GM18520 (cell line): Measurements from ENCODE around the gene C11orf24.

Experiments used
- ATAC-seq: cut with Tn5 transposase; IDR thresholded peaks from one replicate; pipeline ENCODE4 v1.9.1; 2021; ENCODE audit not compliant: unreplicated experiment

The C11orf24 gene

DNA sequence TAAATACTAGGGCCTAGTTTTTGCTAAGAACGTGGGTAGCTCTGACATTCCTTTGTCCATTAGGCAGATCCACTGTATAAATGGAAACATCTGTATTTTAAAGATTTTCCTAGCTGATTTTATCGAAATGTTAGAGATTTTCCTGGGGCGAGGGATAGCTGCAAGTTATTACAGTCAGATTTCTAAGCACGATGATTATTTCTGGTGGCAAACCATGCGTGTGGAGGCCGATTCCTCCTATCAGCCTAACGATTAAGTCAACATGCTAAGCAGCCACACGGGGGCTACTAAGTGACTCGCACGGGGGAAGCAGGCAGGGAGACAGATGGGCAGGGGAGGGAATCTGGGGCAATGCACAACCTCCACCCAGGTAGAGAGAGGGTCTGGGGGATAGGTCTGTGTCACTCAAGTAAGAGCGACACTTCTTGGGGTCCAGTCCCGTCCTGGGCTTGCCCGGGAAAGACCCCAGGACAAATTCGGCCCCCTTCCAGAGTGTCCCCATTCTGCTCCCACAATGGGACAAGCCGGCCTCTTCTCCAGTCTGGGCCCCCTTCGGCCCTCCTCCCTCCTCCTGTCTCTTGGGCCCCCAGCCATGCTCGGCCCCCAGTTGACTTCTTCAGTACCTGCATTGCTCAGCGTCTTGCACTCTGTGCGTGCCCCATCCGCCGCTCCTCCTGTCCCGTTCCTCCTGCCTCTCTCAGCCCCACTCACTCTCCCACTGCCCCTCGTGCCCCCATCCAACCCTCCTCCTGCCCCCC is 571 bp downstream of the C11orf24 start:
- no peak for ATAC-seq

GRCh38 chr11:68270196-68271022 is 1.4 kb downstream of the C11orf24 start:
- no peak for ATAC-seq

DNA sequence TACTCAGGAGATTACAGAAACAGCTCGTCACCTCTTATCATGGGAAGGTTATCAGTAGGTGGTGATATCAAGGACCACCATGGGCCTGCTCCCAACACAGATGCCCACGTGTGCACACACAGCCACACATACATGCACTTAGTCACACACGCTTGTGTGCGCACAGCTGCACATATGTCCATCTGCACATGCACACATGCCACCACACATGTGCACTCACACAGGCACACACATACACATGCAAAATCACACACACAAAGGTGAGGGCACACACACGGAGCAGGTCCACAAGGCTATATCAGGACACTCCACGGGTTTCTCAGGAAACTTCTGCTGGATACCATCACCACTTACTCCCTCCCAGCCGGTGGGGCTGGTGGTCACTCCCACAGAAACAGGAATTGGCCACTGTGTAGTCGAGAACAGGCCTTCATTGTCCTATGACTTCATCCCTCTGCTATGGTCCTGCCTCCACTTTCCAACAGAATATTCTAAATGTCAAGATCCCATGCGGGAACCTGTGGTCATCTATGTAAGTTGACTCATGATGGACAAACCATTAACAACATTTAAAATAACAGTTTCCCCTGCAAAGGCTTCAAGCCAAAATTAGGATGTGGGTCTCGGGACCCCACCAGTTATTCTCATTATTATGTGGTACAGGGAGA is 2.2 kb downstream of the C11orf24 start:
- ATAC-seq: no peak

DNA sequence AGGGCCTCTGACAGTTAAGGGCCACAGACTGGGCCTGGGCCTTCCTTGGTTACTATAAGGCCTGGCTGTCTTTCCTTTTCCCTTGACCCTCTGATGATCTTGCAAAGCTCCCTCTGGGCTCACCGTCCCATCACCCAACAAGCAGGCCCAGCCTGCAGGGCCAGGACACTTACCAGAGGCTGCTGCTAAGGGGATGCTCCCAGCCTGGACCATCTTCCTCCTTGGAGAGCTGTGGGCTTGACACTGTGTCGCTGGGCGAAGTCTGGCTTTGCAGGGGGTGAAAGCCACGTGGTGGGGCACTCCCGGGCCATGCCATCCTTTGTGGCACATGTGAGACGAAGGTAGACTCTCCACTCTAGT is 3.9 kb downstream of the C11orf24 start:
- ATAC-seq: no peak

DNA sequence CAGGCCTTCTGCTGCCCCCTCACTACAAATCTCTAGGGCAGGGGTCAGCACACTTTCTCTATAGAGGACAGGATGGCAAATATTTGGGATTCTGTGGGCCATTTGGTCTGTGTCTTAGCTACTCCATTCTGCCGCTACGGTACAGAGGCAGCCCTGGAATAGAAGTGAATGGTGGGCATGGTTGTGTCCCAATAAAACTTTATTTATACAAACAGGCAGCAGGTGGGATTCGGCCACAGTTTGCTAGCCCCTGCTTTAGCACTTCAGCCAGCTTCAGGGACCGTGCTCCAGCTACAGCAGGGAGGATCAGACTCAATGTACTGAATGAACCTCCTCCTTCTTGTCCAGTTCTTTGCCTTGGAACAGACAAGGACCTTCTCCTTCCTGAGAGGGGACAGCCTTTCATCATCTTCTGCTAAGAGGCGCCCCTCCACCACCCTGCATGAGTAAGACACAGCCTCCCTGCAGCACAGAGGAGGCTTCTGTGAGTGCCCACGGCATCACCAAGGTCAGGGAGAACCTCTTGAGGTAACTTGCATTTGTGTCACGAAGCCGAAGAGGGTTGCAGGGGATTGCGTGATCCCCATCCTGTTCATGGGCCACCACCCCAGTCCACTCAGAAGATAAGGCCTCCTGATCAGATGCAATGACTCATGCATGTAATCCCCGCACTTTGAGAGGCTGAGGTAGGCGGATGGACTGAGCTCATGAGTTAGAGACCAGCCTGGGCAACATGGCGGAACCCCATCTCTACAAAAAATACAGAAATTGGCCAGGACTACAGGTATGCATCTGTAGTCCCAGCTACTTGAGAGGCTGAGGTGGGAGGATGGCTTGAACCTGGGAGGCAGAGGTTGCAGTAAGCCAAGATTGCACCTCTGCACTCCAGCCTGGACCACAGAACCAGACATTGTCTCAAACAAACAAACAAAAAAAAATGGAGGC is 4.6 kb downstream of the C11orf24 start:
- ATAC-seq: no peak

DNA sequence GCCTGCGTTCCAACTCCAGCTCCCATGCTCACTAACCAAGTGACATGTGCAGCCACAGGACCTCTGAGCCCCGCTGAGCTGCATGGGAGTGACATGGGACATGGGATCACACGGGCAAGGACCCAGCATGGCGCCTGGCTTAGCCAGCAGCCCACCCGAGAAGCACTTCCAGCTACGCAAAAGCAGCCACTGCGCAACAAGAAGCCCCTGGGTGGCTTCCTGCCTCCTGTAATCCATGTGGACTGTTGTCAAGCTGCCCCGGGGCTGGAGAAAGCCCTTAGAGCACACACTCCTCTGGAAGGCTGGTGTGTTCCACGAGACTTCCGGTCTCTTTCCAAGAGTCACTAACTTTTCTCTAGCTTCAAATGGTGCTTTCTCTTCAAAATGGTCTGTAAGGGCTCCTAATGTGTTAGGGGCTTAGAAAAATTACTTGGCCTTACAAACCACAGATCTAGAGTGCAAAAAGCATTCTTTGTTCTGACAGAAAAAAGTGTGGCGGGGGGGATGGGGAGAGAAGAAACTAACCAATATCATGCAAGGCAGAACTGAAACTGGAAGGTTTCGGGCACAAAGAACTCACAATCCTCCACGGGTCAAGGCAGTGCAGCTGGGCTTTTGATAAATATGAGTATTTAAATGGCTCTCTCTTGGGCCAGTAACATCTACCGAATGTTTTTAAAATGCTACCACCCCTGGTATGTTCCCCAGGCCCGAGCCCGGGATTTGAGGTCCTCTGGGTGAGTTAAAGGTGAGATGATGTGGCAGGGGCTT is 5.5 kb downstream of the C11orf24 start:
- ATAC-seq: peak; percentile 42

- ATAC-seq: no peak
Observed at GRCh38 chr11:68264741-68265540, 6.8 kb downstream of the C11orf24 start.

DNA sequence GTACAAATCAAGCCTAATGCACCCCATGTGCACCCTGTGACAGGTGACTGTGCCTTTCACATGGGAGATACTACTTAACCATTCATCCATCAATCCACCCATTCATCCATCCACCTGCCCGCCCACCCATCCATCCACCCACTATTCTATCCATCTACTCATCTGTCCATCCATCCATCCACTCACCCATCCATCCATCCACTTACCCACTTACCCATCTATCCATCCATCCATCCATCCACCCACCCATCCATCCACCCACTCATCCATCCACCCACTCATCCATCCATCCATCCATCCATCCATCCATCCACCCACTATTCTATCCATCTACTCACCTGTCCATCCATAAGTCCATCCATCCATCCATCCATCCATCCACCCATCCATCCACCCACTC is 7.5 kb downstream of the C11orf24 start:
- ATAC-seq: no peak

GRCh38 chr11:68263444-68264035 is 8.2 kb downstream of the C11orf24 start:
- ATAC-seq: no peak

DNA sequence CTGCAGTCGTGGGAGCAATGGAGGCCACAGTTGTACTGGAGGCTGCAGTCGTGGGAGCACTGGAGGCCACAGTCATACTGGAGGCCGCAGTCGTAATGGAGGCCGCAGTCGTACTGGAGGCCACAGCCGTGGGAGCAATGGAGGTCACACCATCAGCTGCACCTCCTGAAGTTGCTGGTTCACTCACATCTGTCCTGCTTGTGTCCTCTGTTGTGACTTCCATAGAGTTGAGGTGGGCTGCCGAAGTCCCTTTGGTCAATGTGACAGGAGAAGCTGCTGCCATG is 9.3 kb downstream of the C11orf24 start:
- ATAC-seq: no peak

DNA sequence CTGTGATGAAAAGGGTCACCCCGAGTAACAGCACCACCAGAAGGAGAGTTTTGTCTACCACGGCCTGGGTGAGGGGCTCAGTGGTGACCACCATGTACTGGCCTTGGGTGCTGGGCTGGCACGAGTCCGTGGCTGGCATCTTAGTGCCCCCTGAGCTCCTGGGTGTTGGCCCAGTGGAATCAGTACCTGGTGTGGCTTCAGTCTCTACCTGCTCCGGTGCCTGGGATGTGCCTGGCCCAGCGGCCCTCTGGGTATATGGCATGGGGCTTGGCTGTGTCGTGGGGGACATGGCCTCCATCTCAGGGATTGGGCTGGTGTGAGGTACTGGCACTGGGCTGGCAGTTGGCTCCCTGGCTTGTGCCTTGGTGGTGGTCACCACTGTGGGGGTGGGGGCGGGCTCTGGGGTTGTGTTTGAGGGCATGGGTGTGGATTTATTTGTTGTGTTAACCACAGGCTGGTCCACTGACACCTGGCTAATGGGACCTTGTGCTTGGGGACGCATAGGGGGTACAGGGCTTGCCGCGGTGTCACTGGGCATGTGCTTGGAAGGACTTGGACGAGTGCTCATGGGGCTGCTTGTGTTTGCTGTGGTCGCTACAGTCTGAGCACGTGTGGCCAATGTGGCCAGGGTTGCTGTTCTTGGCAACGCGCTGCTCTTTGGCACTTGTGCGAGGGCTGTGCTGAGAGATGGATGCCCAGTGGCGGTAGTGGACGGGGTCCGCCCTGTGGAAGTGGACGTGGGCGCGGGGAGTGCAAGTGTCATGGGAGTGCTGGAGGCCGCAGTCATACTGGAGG is 9.8 kb downstream of the C11orf24 start:
- ATAC-seq: no peak

GRCh38 chr11:68261006-68261405 is 10.8 kb downstream of the C11orf24 start:
- ATAC-seq: no peak

DNA sequence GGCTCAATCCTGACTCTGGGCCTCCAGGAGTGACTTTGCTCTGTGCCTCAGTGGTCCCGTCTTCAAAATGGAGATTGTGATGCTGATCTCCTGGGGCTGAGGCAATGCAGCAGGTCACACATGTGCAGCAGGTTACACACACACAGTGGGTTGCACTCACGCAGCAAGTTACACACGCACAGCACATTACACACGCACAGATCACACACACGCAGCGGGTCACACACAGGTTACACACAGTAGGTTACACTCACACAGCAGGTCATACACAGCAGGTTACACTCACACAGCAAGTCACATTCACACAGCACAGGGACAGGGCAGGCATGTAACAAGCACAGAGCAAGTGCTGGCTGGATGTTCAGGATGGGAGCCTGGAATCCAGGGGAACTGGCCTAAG is 11.3 kb downstream of the C11orf24 start:
- ATAC-seq: no peak

- no peak for ATAC-seq
Observed at GRCh38 chr11:68259122-68259959, 12.4 kb downstream of the C11orf24 start.

- ATAC-seq: no peak
Observed at GRCh38 chr11:68258363-68258765, 13.4 kb downstream of the C11orf24 start.

DNA sequence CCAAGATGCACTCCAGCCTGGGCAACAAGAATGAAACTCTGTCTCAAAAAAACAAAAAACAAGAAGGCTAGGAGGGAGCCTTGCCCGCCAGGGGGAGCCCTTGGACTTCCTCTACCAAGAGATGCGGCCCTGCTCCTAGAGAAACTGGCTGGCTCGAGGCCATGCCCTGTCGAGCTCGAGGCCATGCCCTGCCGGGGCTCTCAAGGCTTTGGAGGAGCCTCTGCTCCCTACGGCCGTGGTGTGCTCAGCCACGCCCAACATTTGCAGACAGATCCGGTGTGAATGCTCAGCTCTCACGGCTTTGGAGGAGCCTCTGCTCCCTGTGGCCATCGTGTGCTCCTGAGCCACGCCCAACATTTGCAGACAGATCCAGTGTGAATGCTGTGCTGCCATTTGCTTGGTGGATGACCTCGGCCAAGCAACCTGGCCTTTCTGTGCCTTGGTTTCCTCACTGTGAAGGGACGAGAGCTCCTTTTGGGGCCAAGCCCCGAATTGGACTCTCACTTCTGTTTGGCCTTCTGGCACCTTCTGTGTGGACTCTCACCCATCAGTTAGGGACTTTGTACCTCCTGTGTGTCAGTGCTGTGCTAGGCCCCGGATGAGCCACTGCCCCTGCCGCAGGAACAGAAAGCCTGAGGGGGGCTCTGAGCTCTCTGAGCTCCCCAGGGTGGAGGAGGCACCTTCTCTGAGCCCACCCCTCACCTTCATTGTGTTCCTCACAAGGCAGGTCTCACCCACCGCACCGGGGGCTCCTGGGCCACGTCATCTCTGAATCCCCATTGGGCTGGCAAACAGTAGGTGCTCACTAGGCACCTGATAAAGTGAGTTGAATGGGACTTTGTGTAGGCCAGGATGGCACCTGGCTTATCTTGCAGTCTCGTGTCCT is 14.1 kb downstream of the C11orf24 start:
- ATAC-seq: no peak
